Prostate gland (tissue), 2 donors: ENCODE data around the gene CFAP92.

ENCODE experiments used
- CTCF ChIP-seq, 4 experiments: fragments of 200-600 bp in 2 of 4; fragments of 450-650 bp in 2 of 4; sonication (generic) in 2 of 4; IDR thresholded peaks; 1 replicate in 3 of 4; 2 replicates in 1 of 4; pipeline ENCODE4 v1.5.1; 2016 to 2019; ENCODE audit warnings: antibody characterized with exemption in 4 of 4, mild to moderate bottlenecking in 2 of 4, moderate library complexity in 2 of 4
- POLR2A ChIP-seq: fragments of 450-650 bp; IDR thresholded peaks from one replicate; pipeline ENCODE4 v1.6.1; 2016; ENCODE audit warnings: antibody characterized with exemption, mild to moderate bottlenecking
- POLR2AphosphoS5 ChIP-seq: sonication (generic); formaldehyde crosslinking; IDR thresholded peaks from one replicate; pipeline ENCODE4 v1.6.1; 2017; ENCODE audit warnings: antibody characterized with exemption

DNA sequence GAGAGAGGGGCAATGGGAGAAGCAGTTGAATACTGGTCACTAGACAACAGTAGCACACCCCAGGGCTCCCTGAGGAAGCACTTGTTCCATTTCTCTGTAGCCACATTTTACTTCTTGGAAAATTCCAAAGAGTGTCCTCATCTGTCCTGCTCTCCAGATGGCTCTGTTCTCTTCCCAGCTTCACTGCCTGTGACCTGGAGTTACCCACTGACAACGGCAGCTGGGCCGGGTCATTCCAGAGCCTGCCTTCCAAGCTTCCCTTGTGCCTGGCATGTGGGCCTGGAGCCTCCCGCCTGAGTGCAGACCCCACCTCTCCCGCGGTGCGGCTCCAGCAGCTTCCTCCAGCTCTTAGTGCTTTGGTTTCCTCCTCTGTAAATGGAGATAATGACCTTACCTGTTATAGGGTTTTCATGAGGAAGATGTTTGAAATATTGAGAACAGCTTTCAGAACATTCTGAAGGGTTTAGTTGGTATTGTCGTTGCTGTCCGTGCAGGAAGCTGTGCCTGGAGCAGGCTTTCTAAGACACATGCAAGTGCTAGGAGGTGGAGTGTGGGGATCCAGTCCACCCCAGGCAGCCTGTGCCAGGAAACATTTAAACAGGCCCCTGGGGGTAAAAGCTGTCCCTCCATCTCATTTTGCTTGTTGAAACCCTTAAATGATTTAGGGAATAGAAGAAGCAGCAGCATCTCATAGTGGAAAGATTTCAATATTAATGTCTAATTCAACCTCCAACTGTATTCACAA, 32.0 kb upstream of the CFAP92 start:
- no peak for TF ChIP-seq POLR2A
- TF ChIP-seq CTCF (IDR thresholded peaks at IDR 0.05), result no peak
- TF ChIP-seq POLR2AphosphoS5, result no peak
